Lung (tissue), 12 donors: ENCODE results near the gene LUC7L. TPM values are rescaled to one million over a fixed set of nuclear protein-coding genes. Genes with fewer than 3 reads are reported as not detected.

ENCODE experiments used
- ATAC-seq: fragments of 200-7000 bp; cut with Tn5 transposase; one replicate; pipeline ENCODE4 v1.9.1; 2020; ENCODE audit warnings: moderate number of reproducible peaks; ENCODE audit not compliant: insufficient read depth, low FRiP score
- DNase-seq, 3 donors: peaks; one replicate each; pipeline ENCODE4 v3.0.0-alpha.2; 2013 to 2017
- H3K27ac ChIP-seq, 2 donors: one replicate each; pipeline ENCODE4 v1.5.1; 2013; ENCODE audit warnings: mild to moderate bottlenecking in 2 of 2, moderate library complexity in 2 of 2, control low read depth in 1 of 2, inconsistent platforms in 1 of 2, low read depth in 1 of 2, low read length in 1 of 2
- H3K27me3 ChIP-seq, 3 donors: one replicate each; pipeline ENCODE4 v1.5.1; 2013; ENCODE audit warnings: low read length in 2 of 3; ENCODE audit not compliant: control insufficient read depth in 3 of 3, insufficient read depth in 3 of 3
- H3K36me3 ChIP-seq, 4 donors: one replicate each; pipeline ENCODE4 v1.5.1; 2013; ENCODE audit warnings: low read length in 4 of 4, mild to moderate bottlenecking in 1 of 4, moderate library complexity in 1 of 4; ENCODE audit not compliant: control insufficient read depth in 4 of 4, insufficient read depth in 4 of 4
- H3K4me1 ChIP-seq, 5 donors: one replicate each; pipeline ENCODE4 v1.5.1; 2013; ENCODE audit warnings: low read length in 5 of 5, mild to moderate bottlenecking in 2 of 5, moderate library complexity in 1 of 5; ENCODE audit not compliant: control insufficient read depth in 5 of 5, insufficient read depth in 5 of 5
- H3K4me3 ChIP-seq: one replicate; pipeline ENCODE4 v1.5.1; 2013; ENCODE audit warnings: mild to moderate bottlenecking, control low read depth, moderate library complexity
- H3K9ac ChIP-seq, 2 donors: one replicate each; pipeline ENCODE4 v1.5.1; 2013; ENCODE audit warnings: low read length in 2 of 2, control low read depth in 1 of 2; ENCODE audit not compliant: insufficient read depth in 1 of 2
- H3K9me3 ChIP-seq, 4 donors: one replicate each; pipeline ENCODE4 v1.5.1; 2013; ENCODE audit warnings: low read length in 3 of 4, mild to moderate bottlenecking in 1 of 4, moderate library complexity in 1 of 4; ENCODE audit not compliant: control insufficient read depth in 4 of 4, insufficient read depth in 3 of 4
- WGBS, 2 donors: extraction: QIAGEN DNeasy Blood & Tissue Kit; methylation state at CpG; one replicate each; pipeline ENCODE4 v1.1.7; 2013; 5-methylcytosine and 5-hydroxymethylcytosine counted together
- polyA plus RNA-seq, 2 donors: library from polyadenylated mRNA; stranded (reverse); fragments of 200-250 nt; gene quantifications; one replicate each; pipeline ENCODE4 v1.2.1, GENCODE V29; 2013
- total RNA-seq, 2 donors: library from RNA; depleted of rRNA in 1 of 2; stranded (reverse); fragments of >200 nt in 1 of 2; gene quantifications; one replicate each; pipeline ENCODE4 v1.2.1, GENCODE V29; 2014 to 2021
- TF ChIP-seq, protein P1 (sequence below): IDR thresholded peaks from 2 replicates; pipeline ENCODE4 v1.5.1; 2012; ENCODE audit warnings: mild to moderate bottlenecking; ENCODE audit errors: control extremely low read depth, extremely low read depth
- donor health status: control.
- donor health status: control.
- donor health status: Bipolar disorder and iron deficiency.
- donor health status: healthy.
- donor health status: DM: yes; HTN: yes; CAD: no.

Gene LUC7L
- total and polyA plus RNA-seq, 4 donors = 35.2 to 115 (median 80.8) TPM

DNA sequence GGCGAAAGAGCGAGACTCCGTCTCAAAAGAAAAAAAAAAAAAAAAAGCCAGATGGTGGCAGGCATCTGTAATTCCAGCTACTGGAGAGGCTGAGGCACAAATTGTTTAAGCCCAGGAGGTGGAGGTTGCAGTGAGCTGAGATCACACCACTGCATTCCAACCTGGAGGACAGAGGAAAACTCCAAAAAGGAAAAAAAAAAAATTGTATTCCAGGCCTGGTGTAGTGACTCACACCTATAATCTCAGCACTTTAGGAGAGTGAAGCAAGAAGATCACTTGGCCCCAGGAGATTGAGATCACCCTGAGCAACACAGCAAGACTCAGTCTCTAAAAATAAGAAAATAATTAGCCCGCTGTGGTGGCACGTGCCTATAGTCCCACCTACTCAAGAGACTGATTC lies 28.9 kb downstream of the LUC7L start:
- DNase-seq (no peak), ATAC-seq (no peak)
- H3K36me3 ChIP-seq = peaks cover 30 to 59% (median 42%) of the 10 kb centered on the region in 4 donors
- WGBS, 2 donors = 94 to 98% methylated on average over 5 of the region's 5 CpGs
- H3K9ac ChIP-seq = no peak overlapping the region
- no peaks in the 10 kb centered on the region for H3K27me3 ChIP-seq
- H3K4me3 ChIP-seq = no peak overlapping the region
- no peak overlapping the region for H3K27ac ChIP-seq
- H3K4me1 ChIP-seq = no peaks in the 10 kb centered on the region
- H3K9me3 ChIP-seq = no peaks in the 10 kb centered on the region
- TF ChIP-seq, protein P1, sequence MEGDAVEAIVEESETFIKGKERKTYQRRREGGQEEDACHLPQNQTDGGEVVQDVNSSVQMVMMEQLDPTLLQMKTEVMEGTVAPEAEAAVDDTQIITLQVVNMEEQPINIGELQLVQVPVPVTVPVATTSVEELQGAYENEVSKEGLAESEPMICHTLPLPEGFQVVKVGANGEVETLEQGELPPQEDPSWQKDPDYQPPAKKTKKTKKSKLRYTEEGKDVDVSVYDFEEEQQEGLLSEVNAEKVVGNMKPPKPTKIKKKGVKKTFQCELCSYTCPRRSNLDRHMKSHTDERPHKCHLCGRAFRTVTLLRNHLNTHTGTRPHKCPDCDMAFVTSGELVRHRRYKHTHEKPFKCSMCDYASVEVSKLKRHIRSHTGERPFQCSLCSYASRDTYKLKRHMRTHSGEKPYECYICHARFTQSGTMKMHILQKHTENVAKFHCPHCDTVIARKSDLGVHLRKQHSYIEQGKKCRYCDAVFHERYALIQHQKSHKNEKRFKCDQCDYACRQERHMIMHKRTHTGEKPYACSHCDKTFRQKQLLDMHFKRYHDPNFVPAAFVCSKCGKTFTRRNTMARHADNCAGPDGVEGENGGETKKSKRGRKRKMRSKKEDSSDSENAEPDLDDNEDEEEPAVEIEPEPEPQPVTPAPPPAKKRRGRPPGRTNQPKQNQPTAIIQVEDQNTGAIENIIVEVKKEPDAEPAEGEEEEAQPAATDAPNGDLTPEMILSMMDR = no peak

DNA sequence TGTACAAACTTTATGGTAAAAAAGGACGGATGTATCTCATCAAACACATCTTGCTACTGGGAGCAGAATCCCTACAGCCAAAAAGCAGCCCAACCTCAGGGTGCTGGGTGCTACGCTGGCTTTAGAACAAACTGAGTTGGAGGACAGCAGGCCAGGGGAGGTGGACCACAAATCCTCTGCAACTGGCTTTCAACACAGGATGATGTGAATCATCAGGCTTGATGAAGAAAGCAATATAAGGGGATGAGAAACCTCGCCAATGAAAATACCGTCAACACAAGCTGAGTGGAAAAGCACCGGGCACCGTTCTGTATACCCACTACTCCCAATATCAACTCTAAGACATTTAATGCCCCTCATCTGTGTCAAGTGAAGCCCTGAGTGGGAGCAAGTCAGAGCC lies 34.7 kb downstream of the LUC7L start:
- no peak for DNase-seq
- Histone ChIP-seq H3K4me1 (no peaks in the 10 kb centered on the region), H3K4me3 (no peak overlapping the region), H3K9ac (no peak overlapping the region), H3K27ac (no peak overlapping the region), H3K9me3 (no peaks in the 10 kb centered on the region), H3K27me3 (no peaks in the 10 kb centered on the region), H3K36me3 (peaks cover 43 to 65% (median 44%) of the 10 kb centered on the region in 4 donors)
- ATAC-seq = no peak
- TF ChIP-seq, protein P1 = no peak
- 91 to 97% methylated on average over 6 of the region's 6 CpGs for WGBS, 2 donors

DNA sequence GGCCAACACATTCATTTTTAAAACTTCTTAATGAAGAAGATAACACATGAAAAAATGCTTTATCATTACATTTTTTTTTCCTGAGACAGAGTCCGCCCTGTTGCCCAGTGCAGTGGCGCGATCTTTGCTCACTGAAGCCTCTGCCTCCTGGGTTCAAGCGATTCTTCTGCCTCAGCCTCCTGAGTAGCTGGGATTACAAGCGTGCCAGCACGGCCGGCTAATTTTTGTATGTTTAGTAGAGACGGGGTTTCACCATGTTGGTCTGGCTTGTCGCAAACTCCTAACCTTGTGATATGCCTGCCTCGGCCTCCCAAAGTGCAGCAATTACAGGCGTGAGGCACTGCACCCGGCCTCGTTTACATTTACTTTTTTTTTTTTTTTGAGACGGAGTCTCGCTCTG lies 35.8 kb downstream of the LUC7L start:
- Histone ChIP-seq H3K9me3 (no peaks in the 10 kb centered on the region), H3K36me3 (peaks cover 42 to 67% (median 46%) of the 10 kb centered on the region in 4 donors), H3K27me3 (no peaks in the 10 kb centered on the region), H3K4me1 (no peaks in the 10 kb centered on the region), H3K9ac (no peak overlapping the region), H3K4me3 (no peak overlapping the region), H3K27ac (no peak overlapping the region)
- 93 to 96% methylated on average over 13 to 15 of the region's 15 CpGs for WGBS, 2 donors
- ATAC-seq (no peak), DNase-seq (no peak)
- TF ChIP-seq, protein P1 = no peak

GRCh38 chr16:192686-193085 lies 36.6 kb downstream of the LUC7L start:
- H3K36me3 ChIP-seq = peaks cover 37 to 65% (median 45%) of the 10 kb centered on the region in 4 donors
- no peak overlapping the region for H3K4me3 ChIP-seq
- ATAC-seq (no peak), DNase-seq (no peak)
- H3K9ac ChIP-seq = no peak overlapping the region
- H3K4me1 ChIP-seq = no peaks in the 10 kb centered on the region
- WGBS, 2 donors = 95 to 96% methylated on average over 11 of the region's 11 CpGs
- H3K9me3 ChIP-seq = no peaks in the 10 kb centered on the region
- TF ChIP-seq, protein P1 = no peak
- no peak overlapping the region for H3K27ac ChIP-seq
- no peaks in the 10 kb centered on the region for H3K27me3 ChIP-seq
